ENCODE measurements around the gene SSNA1.

Gene SSNA1

GRCh38 chr9:137161558-137162486 is 26.7 kb upstream of the SSNA1 start:
- TF ChIP-seq CTCF (IDR thresholded peaks at IDR 0.05; ENCODE audit: control insufficient read depth, extremely low read depth, insufficient read depth), result no peak
- no peak for DNase-seq (ENCODE audit: low read depth)
- H3K4me3 ChIP-seq (ENCODE audit: low read depth, low read length), result no peak overlapping the region

GRCh38 chr9:137162505-137163364 is 25.7 kb upstream of the SSNA1 start:
- no peak overlapping the region for H3K4me3 ChIP-seq (ENCODE audit: low read depth, low read length)
- no peak for TF ChIP-seq CTCF (IDR thresholded peaks at IDR 0.05; ENCODE audit: control insufficient read depth, extremely low read depth, insufficient read depth)
- DNase-seq (ENCODE audit: low read depth), result no peak

GRCh38 chr9:137163365-137163715 is 25.1 kb upstream of the SSNA1 start:
- H3K4me3 ChIP-seq (ENCODE audit: low read depth, low read length), result no peak overlapping the region
- no peak for TF ChIP-seq CTCF (IDR thresholded peaks at IDR 0.05; ENCODE audit: control insufficient read depth, extremely low read depth, insufficient read depth)
- no peak for DNase-seq (ENCODE audit: low read depth)

GRCh38 chr9:137163805-137164204 is 24.7 kb upstream of the SSNA1 start:
- TF ChIP-seq CTCF (IDR thresholded peaks at IDR 0.05; ENCODE audit: control insufficient read depth, extremely low read depth, insufficient read depth), result no peak
- no peak for DNase-seq (ENCODE audit: low read depth)
- H3K4me3 ChIP-seq (ENCODE audit: low read depth, low read length), result no peak overlapping the region

GRCh38 chr9:137164370-137165249 is 23.9 kb upstream of the SSNA1 start:
- TF ChIP-seq CTCF (IDR thresholded peaks at IDR 0.05; ENCODE audit: control insufficient read depth, extremely low read depth, insufficient read depth), result no peak
- DNase-seq (ENCODE audit: low read depth), result no peak
- H3K4me3 ChIP-seq (ENCODE audit: low read depth, low read length), result no peak overlapping the region

- no peak for DNase-seq (ENCODE audit: low read depth)
- no peak overlapping the region for H3K4me3 ChIP-seq (ENCODE audit: low read depth, low read length)
- no peak for TF ChIP-seq CTCF (IDR thresholded peaks at IDR 0.05; ENCODE audit: control insufficient read depth, extremely low read depth, insufficient read depth)
Observed at GRCh38 chr9:137165250-137165836, 23.1 kb upstream of the SSNA1 start.
